ENCODE measurements around the gene NEK7. TPM values are rescaled to one million over a fixed set of nuclear protein-coding genes. Genes with fewer than 3 reads are reported as not detected.

The NEK7 gene
- total and polyA plus RNA-seq, 9 of the 15 experiments (the other 6 are each of a cell fraction or from before 2014, with no cell fraction given), result 8.5 to 37.3 (median 27.7) TPM

- Histone ChIP-seq H3K4me3 (no peak overlapping the region), H3K9me3 (replicated peaks; ENCODE audit: control insufficient read depth, insufficient read depth, low read depth, low read length) (no peaks in the 10 kb centered on the region), H4K20me1 (replicated peaks; ENCODE audit: control insufficient read depth, insufficient read depth, low read length) (no peaks in the 10 kb centered on the region), H3K79me2 (ENCODE audit: control insufficient read depth, insufficient read depth, low read length) (no peaks in the 10 kb centered on the region), H3K9ac (ENCODE audit: insufficient read depth in 1 of 2, low read depth in 2 of 2, low read length in 2 of 2) (no peak overlapping the region), H3K4me2 (ENCODE audit: insufficient read depth, low read length) (no peak overlapping the region), H3K27ac (ENCODE audit: extremely low read depth, low read depth, low read length) (no peak overlapping the region), H3K36me3 (ENCODE audit: control insufficient read depth, insufficient read depth, low read length) (no peaks in the 10 kb centered on the region), H2AFZ (ENCODE audit: low read depth, low read length) (no peak overlapping the region), H3K4me1 (replicated peaks in 1 of 2; ENCODE audit: control insufficient read depth in 2 of 2, insufficient read depth in 2 of 2, low read length in 2 of 2) (no peaks in the 10 kb centered on the region), H3K9me1 (ENCODE audit: control insufficient read depth, insufficient read depth, low read length) (no peaks in the 10 kb centered on the region), H3K27me3 (ENCODE audit: control insufficient read depth in 2 of 2, insufficient read depth in 2 of 2, low read length in 2 of 2) (no peaks in the 10 kb centered on the region)
- in situ Hi-C loops (cut with MboI) (no loop called here), intact Hi-C loops (cut with micrococcal nuclease) (no loop called here)
- TF ChIP-seq FOS (IDR thresholded peaks at IDR 0.05; ENCODE audit: extremely low read depth, insufficient read length) (no peak), SREBF1 (IDR thresholded peaks at IDR 0.05; ENCODE audit: borderline replicate concordance, low read depth, low read length) (no peak), GATAD2A (IDR thresholded peaks at IDR 0.05) (no peak), ZNF217 (CRISPR knock-in tag; IDR thresholded peaks at IDR 0.05) (no peak), ARHGAP35 (IDR thresholded peaks at IDR 0.05; ENCODE audit: partially characterized antibody) (no peak), HNRNPK (IDR thresholded peaks at IDR 0.05; ENCODE audit: low read depth, low read length, poor library complexity, severe bottlenecking) (no peak), ZNF174 (CRISPR knock-in tag; IDR thresholded peaks at IDR 0.05) (no peak), SIX5 (IDR thresholded peaks at IDR 0.05; ENCODE audit: borderline replicate concordance in 1 of 2, insufficient read depth in 1 of 2, low read depth in 1 of 2, low read length in 2 of 2) (no peak), ILF3 (IDR thresholded peaks at IDR 0.05; ENCODE audit: borderline replicate concordance) (no peak)
- ChIA-PET POLR2A (interaction anchor here (2.4 kb wide), 1 partner anchor 10 kb away, joined by 5 read pairs; no protein-coding TSS in a partner anchor), CTCF (ENCODE audit: low intra/inter-chr PET ratio) (no interaction called here)
- no TSS peak for BruUV-seq (replicated peaks)
- no peak for DNase-seq (ENCODE audit: extremely low read depth in 1 of 4, low spot score in 3 of 4)
- no peak for FAIRE-seq
- ATAC-seq, result no peak
These were observed 43.5 kb upstream of the NEK7 start for GRCh38 chr1:198113342-198113750.
